ENCODE data around the gene SLC35F1.
A peak's percentile ranks its signal among the peaks of the same experiment; 100 is the strongest.
"Not testable (repeated sequence)": the region's sequence is repeated elsewhere in the genome, so short reads cannot be mapped to it uniquely, and the experiment has no call there.

SLC35F1 gene

GRCh38 chr6:117927866-117928265, 20.8 kb downstream of the SLC35F1 start:
- no peak for DNase-seq (ENCODE audit: low spot score)

GRCh38 chr6:117928833-117929232, 21.8 kb downstream of the SLC35F1 start:
- no peak for DNase-seq (ENCODE audit: low spot score)

GRCh38 chr6:117929501-117929900, 22.4 kb downstream of the SLC35F1 start:
- no peak for DNase-seq (ENCODE audit: low spot score)

GRCh38 chr6:117930645-117931044, 23.6 kb downstream of the SLC35F1 start:
- no peak for DNase-seq (ENCODE audit: low spot score)

GRCh38 chr6:117932001-117932400, 24.9 kb downstream of the SLC35F1 start:
- no peak for DNase-seq (ENCODE audit: low spot score)

GRCh38 chr6:117932676-117933075, 25.6 kb downstream of the SLC35F1 start:
- DNase-seq (ENCODE audit: low spot score) = no peak

- peak; percentile 69 for DNase-seq (ENCODE audit: low spot score)
These were observed 26.4 kb downstream of the SLC35F1 start for GRCh38 chr6:117933471-117933870.

- DNase-seq (ENCODE audit: low spot score) = no peak
These were observed 31.4 kb downstream of the SLC35F1 start for GRCh38 chr6:117938311-117938995.

- DNase-seq (ENCODE audit: low spot score) = no peak
These were observed 40.2 kb downstream of the SLC35F1 start for GRCh38 chr6:117947234-117947633.

- DNase-seq (ENCODE audit: low spot score) = peak; percentile 59
These were observed 44.7 kb downstream of the SLC35F1 start for GRCh38 chr6:117951783-117952182.

- no peak for DNase-seq (ENCODE audit: low spot score)
These were observed 48.7 kb downstream of the SLC35F1 start for GRCh38 chr6:117955684-117956256.

- DNase-seq (ENCODE audit: low spot score) = peak; percentile 81
These were observed 49.3 kb downstream of the SLC35F1 start for GRCh38 chr6:117956386-117956785.

- no peak for DNase-seq (ENCODE audit: low spot score)
These were observed 51.5 kb downstream of the SLC35F1 start for GRCh38 chr6:117958536-117958935.

- DNase-seq (ENCODE audit: low spot score) = no peak
These were observed 53.8 kb downstream of the SLC35F1 start for GRCh38 chr6:117960877-117961276.

GRCh38 chr6:117961301-117961700, 54.2 kb downstream of the SLC35F1 start:
- DNase-seq (ENCODE audit: low spot score) = no peak

- DNase-seq (ENCODE audit: low spot score) = not testable (repeated sequence)
These were observed 58.7 kb downstream of the SLC35F1 start for GRCh38 chr6:117965763-117966162.

GRCh38 chr6:117971637-117972036, 64.6 kb downstream of the SLC35F1 start:
- DNase-seq (ENCODE audit: low spot score) = no peak

GRCh38 chr6:117974914-117975627, 68.0 kb downstream of the SLC35F1 start:
- no peak for DNase-seq (ENCODE audit: low spot score)

- DNase-seq (ENCODE audit: low spot score) = peak; percentile 81
These were observed 69.1 kb downstream of the SLC35F1 start for GRCh38 chr6:117976030-117976651.

GRCh38 chr6:117985916-117986315, 78.9 kb downstream of the SLC35F1 start:
- peak; percentile 30 for DNase-seq (ENCODE audit: low spot score)

- no peak for DNase-seq (ENCODE audit: low spot score)
These were observed 79.3 kb downstream of the SLC35F1 start for GRCh38 chr6:117986396-117986795.

- DNase-seq (ENCODE audit: low spot score) = peak; percentile 55
These were observed 82.0 kb downstream of the SLC35F1 start for GRCh38 chr6:117989086-117989485.

GRCh38 chr6:117990151-117990550, 83.1 kb downstream of the SLC35F1 start:
- DNase-seq (ENCODE audit: low spot score) = no peak

Measured in Ammon's horn (tissue), 1 donor.